GM19452 (cell line): ENCODE results near the gene SYT12.
"Not testable (repeated sequence)": the region's sequence is repeated elsewhere in the genome, so short reads cannot be mapped to it uniquely, and the experiment has no call there.

ENCODE experiments used
- ATAC-seq: cut with Tn5 transposase; IDR thresholded peaks from one replicate; pipeline ENCODE4 v1.9.1; 2021; ENCODE audit not compliant: unreplicated experiment

SYT12 gene

GRCh38 chr11:67022961-67023956, at the start of gene SYT12:
TSS of gene SYT12 (plus strand) at chr11:67023134. CDS start at chr11:67030145, 7,011 bp downstream.
- ATAC-seq = no peak

GRCh38 chr11:66973956-66974580, 48.9 kb upstream of the SYT12 start:
- ATAC-seq = no peak

- ATAC-seq = no peak
These were observed 48.1 kb upstream of the SYT12 start, which contains the start of gene C11orf86 for GRCh38 chr11:66974724-66975404. TSS of gene C11orf86 (plus strand) at chr11:66975304. CDS start at chr11:66975363, 59 bp downstream.

GRCh38 chr11:66975405-66976027, 47.4 kb upstream of the SYT12 start:
- ATAC-seq = no peak

GRCh38 chr11:66976028-66976467, 46.9 kb upstream of the SYT12 start:
- ATAC-seq = no peak

- no peak for ATAC-seq
These were observed 46.0 kb upstream of the SYT12 start for GRCh38 chr11:66976925-66977324.

- ATAC-seq = no peak
These were observed 44.7 kb upstream of the SYT12 start for GRCh38 chr11:66978229-66978628.

GRCh38 chr11:66978717-66979116, 44.2 kb upstream of the SYT12 start:
- no peak for ATAC-seq

GRCh38 chr11:66979336-66979980, 43.5 kb upstream of the SYT12 start:
- ATAC-seq = no peak

- ATAC-seq = no peak
These were observed 40.9 kb upstream of the SYT12 start for GRCh38 chr11:66981976-66982578.

- ATAC-seq = no peak
These were observed 39.5 kb upstream of the SYT12 start for GRCh38 chr11:66983275-66983924.

GRCh38 chr11:66985508-66986177, 37.3 kb upstream of the SYT12 start:
- no peak for ATAC-seq

- no peak for ATAC-seq
These were observed 36.8 kb upstream of the SYT12 start for GRCh38 chr11:66986178-66986545.

GRCh38 chr11:66987158-66987620, 35.7 kb upstream of the SYT12 start:
- ATAC-seq = no peak

- no peak for ATAC-seq
These were observed 34.9 kb upstream of the SYT12 start for GRCh38 chr11:66987924-66988637.

- ATAC-seq = not testable (repeated sequence)
These were observed 34.2 kb upstream of the SYT12 start for GRCh38 chr11:66988741-66989140.

GRCh38 chr11:66989360-66989759, 33.6 kb upstream of the SYT12 start:
- ATAC-seq = not testable (repeated sequence)

GRCh38 chr11:66992041-66992440, 30.9 kb upstream of the SYT12 start:
- no peak for ATAC-seq
